A673 (cell line): ENCODE data around the gene OR10G8. TPM values are rescaled to one million over a fixed set of nuclear protein-coding genes. Genes with fewer than 3 reads are reported as not detected.
A peak's percentile ranks its signal among the peaks of the same experiment; 100 is the strongest.

ENCODE experiments used
- BruUV-seq: library from RNA; stranded (reverse); fragments of 400-500 nt; replicated peaks from 2 replicates; lab custom pipeline; 2021; lab: Mats Ljungman, UMichigan
- CTCF ChIA-PET: fragments of 300-600 bp; sonication (Branson Sonifier 250); formaldehyde crosslinking; loops from one replicate; lab custom pipeline; 2022; ENCODE audit warnings: antibody characterized with exemption; lab: Charles Lee
- POLR2A ChIA-PET: fragments of 300-600 bp; sonication (Branson Sonifier 250); formaldehyde crosslinking; loops from one replicate; lab custom pipeline; 2022; ENCODE audit warnings: antibody characterized with exemption; ENCODE audit not compliant: low non-redundant PET; lab: Charles Lee
- DNase-seq: peaks from one replicate; pipeline ENCODE4 v3.0.0-alpha.2; 2015; ENCODE audit warnings: low spot score
- H3K27ac ChIP-seq: fragments of 200-600 bp; sonication (generic); 2 replicates; pipeline ENCODE4 v1.5.1; 2016; ENCODE audit warnings: mixed run types, low read depth, mild to moderate bottlenecking, mixed read lengths, antibody characterized with exemption, low read length; ENCODE audit not compliant: poor library complexity, severe bottlenecking
- H3K27me3 ChIP-seq: fragments of 200-600 bp; sonication (generic); replicated peaks from 2 replicates; pipeline ENCODE4 v1.6.1; 2017; ENCODE audit warnings: mixed run types, low read depth, mild to moderate bottlenecking, mixed read lengths, antibody characterized with exemption, low read length; ENCODE audit not compliant: insufficient read depth, poor library complexity
- H3K36me3 ChIP-seq: fragments of 200-600 bp; sonication (generic); 2 replicates; pipeline ENCODE4 v1.6.1; 2016; ENCODE audit warnings: mixed run types, mild to moderate bottlenecking, mixed read lengths, antibody characterized with exemption, low read length; ENCODE audit not compliant: insufficient read depth, poor library complexity, severe bottlenecking
- H3K4me1 ChIP-seq: fragments of 200-600 bp; sonication (generic); 2 replicates; pipeline ENCODE4 v1.6.1; 2017; ENCODE audit warnings: mixed run types, mild to moderate bottlenecking, mixed read lengths, antibody characterized with exemption, low read length; ENCODE audit not compliant: insufficient read depth, poor library complexity, severe bottlenecking
- H3K4me3 ChIP-seq: fragments of 200-600 bp; sonication (generic); 2 replicates; pipeline ENCODE4 v1.5.1; 2016; ENCODE audit warnings: low read depth, mixed run types, mild to moderate bottlenecking, mixed read lengths, low read length; ENCODE audit not compliant: poor library complexity, severe bottlenecking
- H3K9me3 ChIP-seq: fragments of 200-600 bp; sonication (generic); 2 replicates; pipeline ENCODE4 v1.6.1; 2016; ENCODE audit warnings: mixed run types, low read depth, mild to moderate bottlenecking, mixed read lengths, antibody characterized with exemption, low read length; ENCODE audit not compliant: poor library complexity, severe bottlenecking
- EZH2 ChIP-seq: fragments of 200-600 bp; sonication (generic); IDR thresholded peaks from 2 replicates; pipeline ENCODE4 v1.6.1; 2017; ENCODE audit warnings: borderline replicate concordance, low read depth, mild to moderate bottlenecking, mixed read lengths, antibody characterized with exemption, low read length; ENCODE audit not compliant: poor library complexity, severe bottlenecking
- intact Hi-C: fragments of 100-400 bp; cut with micrococcal nuclease; formaldehyde crosslinking; loops from one replicate; pipeline ENCODE4 v1.10.0; 2022; ENCODE audit not compliant: unreplicated experiment
- total RNA-seq: library from RNA; stranded (reverse); gene quantifications from 2 replicates; pipeline ENCODE4 v1.2.3, GENCODE V29; 2021
- TF ChIP-seq, protein P1 (sequence below): fragments of 300-800, 200-600 bp; sonication (generic); conservative IDR thresholded peaks from 2 replicates; pipeline ENCODE4 v1.5.1; 2017; ENCODE audit warnings: low read depth, mild to moderate bottlenecking, antibody characterized with exemption, low read length, moderate library complexity, mixed read lengths

OR10G8 gene
- total RNA-seq, 1 experiment from 2014 or later = not detected

GRCh38 chr11:124039557-124039956 is 13.0 kb downstream of the OR10G8 start:
- intact Hi-C loops = no loop called here
- H3K27ac ChIP-seq = no peak overlapping the region
- H3K9me3 ChIP-seq = no peaks in the 10 kb centered on the region
- DNase-seq = no peak
- BruUV-seq = no TSS peak
- POLR2A ChIA-PET = interaction anchor here (0.6 kb wide), 1 partner anchor 138 kb away, joined by 3 read pairs; no protein-coding TSS in a partner anchor
- no peak overlapping the region for H3K4me3 ChIP-seq
- no peaks in the 10 kb centered on the region for H3K4me1 ChIP-seq
- CTCF ChIA-PET = no interaction called here
- no peaks in the 10 kb centered on the region for H3K27me3 ChIP-seq
- TF ChIP-seq, protein P1, sequence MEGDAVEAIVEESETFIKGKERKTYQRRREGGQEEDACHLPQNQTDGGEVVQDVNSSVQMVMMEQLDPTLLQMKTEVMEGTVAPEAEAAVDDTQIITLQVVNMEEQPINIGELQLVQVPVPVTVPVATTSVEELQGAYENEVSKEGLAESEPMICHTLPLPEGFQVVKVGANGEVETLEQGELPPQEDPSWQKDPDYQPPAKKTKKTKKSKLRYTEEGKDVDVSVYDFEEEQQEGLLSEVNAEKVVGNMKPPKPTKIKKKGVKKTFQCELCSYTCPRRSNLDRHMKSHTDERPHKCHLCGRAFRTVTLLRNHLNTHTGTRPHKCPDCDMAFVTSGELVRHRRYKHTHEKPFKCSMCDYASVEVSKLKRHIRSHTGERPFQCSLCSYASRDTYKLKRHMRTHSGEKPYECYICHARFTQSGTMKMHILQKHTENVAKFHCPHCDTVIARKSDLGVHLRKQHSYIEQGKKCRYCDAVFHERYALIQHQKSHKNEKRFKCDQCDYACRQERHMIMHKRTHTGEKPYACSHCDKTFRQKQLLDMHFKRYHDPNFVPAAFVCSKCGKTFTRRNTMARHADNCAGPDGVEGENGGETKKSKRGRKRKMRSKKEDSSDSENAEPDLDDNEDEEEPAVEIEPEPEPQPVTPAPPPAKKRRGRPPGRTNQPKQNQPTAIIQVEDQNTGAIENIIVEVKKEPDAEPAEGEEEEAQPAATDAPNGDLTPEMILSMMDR = no peak
- TF ChIP-seq EZH2 = no peak
- no peaks in the 10 kb centered on the region for H3K36me3 ChIP-seq

DNA sequence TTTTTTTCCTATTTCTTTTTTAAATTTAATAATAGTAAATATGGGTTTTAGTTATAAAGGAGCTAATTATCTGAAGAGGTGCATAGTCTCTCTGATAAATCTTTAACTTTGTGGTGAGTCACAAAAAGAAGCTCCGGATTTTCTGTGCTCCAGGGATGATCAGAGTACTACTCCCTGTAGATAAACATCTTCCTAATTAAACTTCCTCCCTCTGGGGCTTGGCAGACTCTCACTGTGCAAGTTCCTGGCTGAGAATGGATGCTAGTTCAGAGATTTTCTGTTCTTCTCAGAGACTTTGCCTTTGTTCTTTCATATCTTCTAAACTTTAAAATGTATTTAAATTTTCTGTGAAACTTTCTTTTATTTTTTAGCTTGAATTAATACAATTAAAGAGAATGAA is 14.7 kb downstream of the OR10G8 start, which contains the start of gene OR10G7:
TSS of gene OR10G7 (minus strand) at position 72 of the 400 bp plus-strand sequence. CDS start 2,324 bp downstream, outside the sequence.
- ChIA-PET CTCF (no interaction called here), POLR2A (no interaction called here)
- TF ChIP-seq, protein P1 = no peak
- TF ChIP-seq EZH2 = no peak
- H3K36me3 ChIP-seq = no peaks in the 10 kb centered on the region
- no peaks in the 10 kb centered on the region for H3K9me3 ChIP-seq
- no peak within 1 kb of the TSS for H3K4me3 ChIP-seq
- no peaks in the 10 kb centered on the region for H3K4me1 ChIP-seq
- no peaks in the 10 kb centered on the region for H3K27me3 ChIP-seq
- H3K27ac ChIP-seq = no peak within 1 kb of the TSS
- intact Hi-C loops = no loop called here
- no TSS peak for BruUV-seq
- peak; percentile 46 for DNase-seq

GRCh38 chr11:124043420-124043819 is 16.8 kb downstream of the OR10G8 start:
- ChIA-PET CTCF (no interaction called here), POLR2A (no interaction called here)
- H3K27me3 ChIP-seq = no peaks in the 10 kb centered on the region
- BruUV-seq = no TSS peak
- H3K9me3 ChIP-seq = no peaks in the 10 kb centered on the region
- TF ChIP-seq, protein P1 = no peak
- no peak for TF ChIP-seq EZH2
- no peak overlapping the region for H3K4me3 ChIP-seq
- H3K4me1 ChIP-seq = no peaks in the 10 kb centered on the region
- no peak for DNase-seq
- no peak overlapping the region for H3K27ac ChIP-seq
- intact Hi-C loops = no loop called here
- H3K36me3 ChIP-seq = no peaks in the 10 kb centered on the region
